AG10803 (cell line): ENCODE measurements around the gene EDN1.
A peak's percentile ranks its signal among the peaks of the same experiment; 100 is the strongest.

Source experiments
- DNase-seq: peaks from one replicate; pipeline ENCODE4 v3.0.0; 2010; ENCODE audit warnings: low read depth
- H3K4me3 ChIP-seq: 2 replicates; pipeline ENCODE4 v1.5.1; 2011; ENCODE audit warnings: mild to moderate bottlenecking, low read length, control low read depth
- CTCF ChIP-seq: conservative IDR thresholded peaks from 2 replicates; pipeline ENCODE4 v1.5.1; 2011; ENCODE audit warnings: mild to moderate bottlenecking, low read length, control low read depth, inconsistent platforms

The EDN1 gene

GRCh38 chr6:12262236-12263061 lies 27.7 kb upstream of the EDN1 start:
- no peak for DNase-seq
- H3K4me3 ChIP-seq, result no peak overlapping the region
- TF ChIP-seq CTCF, result no peak

GRCh38 chr6:12263403-12263802 lies 26.8 kb upstream of the EDN1 start:
- no peak for DNase-seq
- TF ChIP-seq CTCF, result no peak

GRCh38 chr6:12264671-12265070 lies 25.5 kb upstream of the EDN1 start:
- H3K4me3 ChIP-seq, result no peak overlapping the region
- DNase-seq, result no peak
- TF ChIP-seq CTCF, result no peak

More at GRCh38 chr6:12263403-12263802, 26.8 kb upstream of the EDN1 start:
- H3K4me3 ChIP-seq, result no peak overlapping the region

- TF ChIP-seq CTCF, result no peak
- H3K4me3 ChIP-seq, result no peak overlapping the region
- no peak for DNase-seq
Observed at GRCh38 chr6:12265296-12265695, 24.9 kb upstream of the EDN1 start.

GRCh38 chr6:12265791-12266190 lies 24.4 kb upstream of the EDN1 start:
- H3K4me3 ChIP-seq, result no peak overlapping the region
- TF ChIP-seq CTCF, result no peak
- DNase-seq, result peak; percentile 15

- TF ChIP-seq CTCF, result no peak
- no peak overlapping the region for H3K4me3 ChIP-seq
- DNase-seq, result peak; percentile 77
Observed at GRCh38 chr6:12266571-12266970, 23.6 kb upstream of the EDN1 start.

- no peak for DNase-seq
- H3K4me3 ChIP-seq, result no peak overlapping the region
- TF ChIP-seq CTCF, result no peak
Observed at GRCh38 chr6:12269110-12269509, 21.1 kb upstream of the EDN1 start.
